Breast epithelium (tissue), 4 donors: ENCODE measurements around the gene ORC6. TPM values are rescaled to one million over a fixed set of nuclear protein-coding genes. Genes with fewer than 3 reads are reported as not detected.

ENCODE experiments used
- DNase-seq, 2 donors: peaks; one replicate each; pipeline ENCODE4 v3.0.0-alpha.2; 2019; ENCODE audit warnings: low spot score in 2 of 2
- H3K27ac ChIP-seq, 2 donors: fragments of 200-600 bp; sonication (generic) in 1 of 2; one replicate each; pipeline ENCODE4 v1.5.1; 2016 to 2019; ENCODE audit warnings: mild to moderate bottlenecking in 1 of 2
- H3K27me3 ChIP-seq, 2 donors: fragments of 200-600 bp; sonication (generic) in 1 of 2; one replicate each; pipeline versions ENCODE4 v1.5.1 to v1.6.0; 2017 to 2019; ENCODE audit warnings: control low read depth in 1 of 2, mild to moderate bottlenecking in 1 of 2
- H3K36me3 ChIP-seq: fragments of 200-600 bp; one replicate; pipeline ENCODE4 v1.5.1; 2019
- H3K4me1 ChIP-seq, 2 donors: fragments of 200-600 bp; sonication (generic); one replicate each; pipeline ENCODE4 v1.5.1; 2016 to 2019; ENCODE audit warnings: control low read depth in 1 of 2
- H3K4me3 ChIP-seq, 3 donors: fragments of 200-600 bp; sonication (generic); 1 replicate in 2 of 3; 2 replicates in 1 of 3; pipeline ENCODE4 v1.5.1; 2016 to 2019; ENCODE audit warnings: mild to moderate bottlenecking in 3 of 3, moderate library complexity in 2 of 3
- H3K9me3 ChIP-seq, 2 donors: fragments of 200-600 bp; sonication (generic) in 1 of 2; one replicate each; pipeline ENCODE4 v1.5.1; 2016 to 2019; ENCODE audit warnings: control low read depth in 1 of 2
- POLR2A ChIP-seq: fragments of 450-650 bp; IDR thresholded peaks from one replicate; pipeline ENCODE4 v1.6.1; 2016; ENCODE audit warnings: antibody characterized with exemption, mild to moderate bottlenecking, moderate library complexity
- POLR2AphosphoS5 ChIP-seq, 3 donors: sonication (generic); formaldehyde crosslinking; IDR thresholded peaks; one replicate each; pipeline ENCODE4 v1.6.1; 2017; ENCODE audit warnings: antibody characterized with exemption in 3 of 3
- intact Hi-C: fragments of 100-400 bp; cut with DNase I; formaldehyde crosslinking; loops from one replicate; pipeline ENCODE4 v1.15.1; 2023; ENCODE audit warnings: low total_unique reads
- total RNA-seq, 3 donors: library from RNA; depleted of rRNA; stranded (reverse); fragments of >200 nt; gene quantifications; one replicate each; pipeline ENCODE4 v1.1.0, GENCODE V29; 2016
- TF ChIP-seq, protein P1 (sequence below), 3 donors: fragments of 450-650 bp; IDR thresholded peaks; one replicate each; pipeline ENCODE4 v1.5.1; 2016 to 2017; ENCODE audit warnings: antibody characterized with exemption in 3 of 3, mild to moderate bottlenecking in 3 of 3, moderate library complexity in 3 of 3

The ORC6 gene
- total RNA-seq, 3 donors from 2014 or later, result 0.66 to 1.3 (median 0.80) TPM

DNA sequence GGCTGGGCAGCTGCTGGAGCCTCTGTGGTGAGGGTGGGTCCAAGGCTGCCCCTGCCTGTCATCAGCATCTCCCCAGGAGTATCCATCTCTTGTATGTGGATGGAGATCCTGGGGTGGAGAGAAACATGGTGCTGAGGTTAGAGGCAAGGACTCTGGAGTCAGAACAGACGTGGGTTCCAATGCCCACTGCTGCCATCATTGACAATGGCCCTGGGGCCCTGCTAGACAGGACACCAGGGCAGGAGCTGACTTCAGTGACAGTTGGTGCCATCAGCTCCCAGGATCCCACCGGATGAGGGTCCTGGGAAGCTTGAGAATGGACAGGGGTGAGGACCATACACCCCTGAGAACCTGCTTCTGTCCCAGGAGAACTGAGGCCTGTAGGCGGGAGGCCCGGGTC, 43.1 kb downstream of the ORC6 start:
- TF ChIP-seq POLR2A (no peak), POLR2AphosphoS5 (IDR thresholded peaks at IDR 0.05) (no peak)
- TF ChIP-seq, protein P1, sequence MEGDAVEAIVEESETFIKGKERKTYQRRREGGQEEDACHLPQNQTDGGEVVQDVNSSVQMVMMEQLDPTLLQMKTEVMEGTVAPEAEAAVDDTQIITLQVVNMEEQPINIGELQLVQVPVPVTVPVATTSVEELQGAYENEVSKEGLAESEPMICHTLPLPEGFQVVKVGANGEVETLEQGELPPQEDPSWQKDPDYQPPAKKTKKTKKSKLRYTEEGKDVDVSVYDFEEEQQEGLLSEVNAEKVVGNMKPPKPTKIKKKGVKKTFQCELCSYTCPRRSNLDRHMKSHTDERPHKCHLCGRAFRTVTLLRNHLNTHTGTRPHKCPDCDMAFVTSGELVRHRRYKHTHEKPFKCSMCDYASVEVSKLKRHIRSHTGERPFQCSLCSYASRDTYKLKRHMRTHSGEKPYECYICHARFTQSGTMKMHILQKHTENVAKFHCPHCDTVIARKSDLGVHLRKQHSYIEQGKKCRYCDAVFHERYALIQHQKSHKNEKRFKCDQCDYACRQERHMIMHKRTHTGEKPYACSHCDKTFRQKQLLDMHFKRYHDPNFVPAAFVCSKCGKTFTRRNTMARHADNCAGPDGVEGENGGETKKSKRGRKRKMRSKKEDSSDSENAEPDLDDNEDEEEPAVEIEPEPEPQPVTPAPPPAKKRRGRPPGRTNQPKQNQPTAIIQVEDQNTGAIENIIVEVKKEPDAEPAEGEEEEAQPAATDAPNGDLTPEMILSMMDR (IDR thresholded peaks at IDR 0.05), result no peak
- H3K27ac ChIP-seq, result no peak overlapping the region
- H3K4me1 ChIP-seq, result no peaks in the 10 kb centered on the region
- DNase-seq, result no peak
- no peaks in the 10 kb centered on the region for H3K36me3 ChIP-seq
- no peaks in the 10 kb centered on the region for H3K27me3 ChIP-seq
- no peak overlapping the region for H3K4me3 ChIP-seq
- intact Hi-C loops, result no loop called here
- no peaks in the 10 kb centered on the region for H3K9me3 ChIP-seq

DNA sequence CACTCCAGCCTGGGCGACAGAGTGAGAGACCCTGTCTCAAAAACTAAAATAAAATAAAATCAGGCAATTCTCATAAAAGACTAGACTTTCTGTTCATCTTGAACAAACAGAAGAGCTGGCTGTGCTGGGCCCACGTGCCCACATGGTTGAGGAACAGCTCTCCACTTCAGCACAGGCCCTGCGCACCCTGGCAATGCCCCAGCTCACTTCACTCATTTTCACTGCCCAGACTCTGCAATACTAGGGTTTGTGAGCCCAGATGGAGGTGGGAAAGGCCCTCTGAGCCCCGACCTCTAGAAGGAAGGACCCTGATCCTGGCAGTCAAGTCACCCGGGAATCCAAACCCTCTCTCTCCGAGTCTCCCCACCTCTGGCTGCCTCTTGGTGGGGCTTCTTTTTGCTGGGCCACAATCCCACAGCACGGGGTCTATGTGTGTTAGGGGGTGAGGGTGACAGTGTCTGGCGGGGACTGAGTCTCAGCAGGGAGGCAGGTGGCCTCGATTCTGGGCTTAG, 43.9 kb downstream of the ORC6 start:
- DNase-seq, result no peak
- H3K4me1 ChIP-seq, result no peaks in the 10 kb centered on the region
- H3K27me3 ChIP-seq, result no peaks in the 10 kb centered on the region
- no peak overlapping the region for H3K27ac ChIP-seq
- TF ChIP-seq, protein P1 (IDR thresholded peaks at IDR 0.05), result no peak
- TF ChIP-seq POLR2A (no peak), POLR2AphosphoS5 (IDR thresholded peaks at IDR 0.05) (no peak)
- no peaks in the 10 kb centered on the region for H3K9me3 ChIP-seq
- intact Hi-C loops, result no loop called here
- no peaks in the 10 kb centered on the region for H3K36me3 ChIP-seq
- no peak overlapping the region for H3K4me3 ChIP-seq

GRCh38 chr16:46736695-46737094, 47.2 kb downstream of the ORC6 start:
- H3K27me3 ChIP-seq, result no peaks in the 10 kb centered on the region
- H3K9me3 ChIP-seq, result no peaks in the 10 kb centered on the region
- no peaks in the 10 kb centered on the region for H3K36me3 ChIP-seq
- no peak overlapping the region for H3K4me3 ChIP-seq
- no peak overlapping the region for H3K27ac ChIP-seq
- H3K4me1 ChIP-seq, result no peaks in the 10 kb centered on the region
- DNase-seq, result no peak
- intact Hi-C loops, result no loop called here
- TF ChIP-seq POLR2A (no peak), POLR2AphosphoS5 (IDR thresholded peaks at IDR 0.05) (no peak)
- TF ChIP-seq, protein P1 (IDR thresholded peaks at IDR 0.05), result no peak

DNA sequence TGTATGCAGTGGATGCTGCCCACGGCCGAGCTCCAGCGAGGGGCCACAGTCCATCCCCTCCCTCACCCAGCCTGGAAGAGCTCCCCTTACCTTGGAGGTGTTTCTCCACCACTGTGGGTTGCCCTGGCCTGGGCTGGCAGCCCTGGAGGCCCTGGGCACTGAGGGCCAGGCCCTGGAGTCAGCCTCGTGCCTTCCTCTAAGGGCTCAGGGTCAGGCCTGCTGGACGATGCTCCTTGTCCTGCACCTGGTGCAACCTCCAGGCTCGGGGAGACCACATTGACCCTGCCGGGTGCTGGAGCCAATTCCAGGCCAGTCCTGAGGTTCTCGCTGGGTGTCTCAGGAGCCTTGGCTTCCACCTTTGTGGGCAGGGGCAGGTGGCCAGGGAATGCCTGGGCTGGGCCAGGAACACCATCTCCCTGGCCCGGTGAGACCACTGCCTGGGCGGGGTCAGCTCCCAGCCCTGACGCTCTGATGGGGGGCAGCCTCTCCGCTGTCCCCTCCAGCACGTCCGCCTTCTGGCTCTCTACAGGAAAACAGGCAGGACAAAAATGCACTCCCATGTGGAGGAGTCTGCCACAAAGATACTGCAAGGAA, 48.3 kb downstream of the ORC6 start:
- H3K4me3 ChIP-seq, result no peak overlapping the region
- H3K36me3 ChIP-seq, result no peaks in the 10 kb centered on the region
- no peaks in the 10 kb centered on the region for H3K4me1 ChIP-seq
- no peak for DNase-seq
- intact Hi-C loops, result no loop called here
- H3K27me3 ChIP-seq, result no peaks in the 10 kb centered on the region
- no peak overlapping the region for H3K27ac ChIP-seq
- H3K9me3 ChIP-seq, result no peaks in the 10 kb centered on the region
- TF ChIP-seq, protein P1 (IDR thresholded peaks at IDR 0.05), result no peak
- TF ChIP-seq POLR2A (no peak), POLR2AphosphoS5 (IDR thresholded peaks at IDR 0.05) (no peak)

- intact Hi-C loops, result no loop called here
- Histone ChIP-seq H3K4me1 (no peaks in the 10 kb centered on the region), H3K4me3 (no peak overlapping the region), H3K27me3 (no peaks in the 10 kb centered on the region), H3K9me3 (no peaks in the 10 kb centered on the region), H3K36me3 (no peaks in the 10 kb centered on the region), H3K27ac (no peak overlapping the region)
- DNase-seq, result no peak
- TF ChIP-seq POLR2A (no peak), POLR2AphosphoS5 (IDR thresholded peaks at IDR 0.05) (no peak)
- TF ChIP-seq, protein P1 (IDR thresholded peaks at IDR 0.05), result no peak
Measured at GRCh38 chr16:46739934-46740333, 50.5 kb downstream of the ORC6 start.
